ENCODE data around the gene ZKSCAN5. TPM values are rescaled to one million over a fixed set of nuclear protein-coding genes. Genes with fewer than 3 reads are reported as not detected.

Gene ZKSCAN5
- total RNA-seq, 2 donors from 2014 or later, result 14.9 to 18.2 TPM

DNA sequence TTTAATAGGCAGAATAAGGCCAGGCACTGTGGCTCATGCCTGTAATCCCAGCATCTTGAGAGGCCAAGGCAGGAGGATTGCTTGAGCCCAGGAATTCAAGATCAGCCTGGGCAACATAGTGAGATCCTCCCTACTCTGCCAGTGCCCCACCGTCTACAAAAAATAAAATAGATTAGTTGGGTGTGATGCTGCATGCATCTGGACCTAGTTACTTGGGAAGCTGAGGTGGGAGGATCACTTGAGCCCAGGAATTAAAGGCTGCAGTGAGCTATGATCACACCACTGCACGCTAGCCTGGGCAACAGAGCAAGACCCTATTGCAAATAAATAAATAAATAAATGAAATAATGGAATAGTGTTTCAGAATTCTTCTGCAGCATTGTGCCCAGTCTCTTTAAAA lies 31.2 kb downstream of the ZKSCAN5 start:
- peaks cover 34% of the 10 kb centered on the region for H3K36me3 ChIP-seq (ENCODE audit: control insufficient read depth, insufficient read depth, low read length)
- no peak overlapping the region for H3K9ac ChIP-seq (ENCODE audit: extremely low read depth, low read length, poor library complexity, severe bottlenecking)
- Mint-ChIP-seq H3K9me3 (peaks cover 81% of the 10 kb centered on the region), H3K27me3 (ENCODE audit: insufficient read depth) (peaks cover 6% of the 10 kb centered on the region), H3K4me1 (no peaks in the 10 kb centered on the region), H3K4me3 (no peak overlapping the region), H3K27ac (no peak overlapping the region), H3K36me3 (ENCODE audit: low read depth) (peaks cover 38% of the 10 kb centered on the region)
- H3K27ac ChIP-seq (ENCODE audit: low read depth, low read length), result no peak overlapping the region
- DNase-seq, result no peak
- no peak for TF ChIP-seq CTCF (conservative IDR thresholded peaks at IDR 0.05)
- no peak overlapping the region for H3K4me3 ChIP-seq (ENCODE audit: low read length)
- WGBS, 2 experiments (ENCODE audit: insufficient coverage in 1 of 2, insufficient read length in 1 of 2), result 90% methylated on average over 2 of the region's 2 CpGs; no CpG with 5 or more reads in 1 of the 2 experiments
- H3K9me3 ChIP-seq (ENCODE audit: control insufficient read depth, low read length), result peaks cover 39% of the 10 kb centered on the region
- no peaks in the 10 kb centered on the region for H3K4me1 ChIP-seq (ENCODE audit: control insufficient read depth, insufficient read depth, low read length)
- no peaks in the 10 kb centered on the region for H3K27me3 ChIP-seq (ENCODE audit: control insufficient read depth, insufficient read depth, low read length, poor library complexity, severe bottlenecking)

- H3K27me3 ChIP-seq (ENCODE audit: control insufficient read depth, insufficient read depth, low read length, poor library complexity, severe bottlenecking), result no peaks in the 10 kb centered on the region
- no peaks in the 10 kb centered on the region for H3K4me1 ChIP-seq (ENCODE audit: control insufficient read depth, insufficient read depth, low read length)
- no peak overlapping the region for H3K9ac ChIP-seq (ENCODE audit: extremely low read depth, low read length, poor library complexity, severe bottlenecking)
- peaks cover 6% of the 10 kb centered on the region for H3K27me3 Mint-ChIP-seq (ENCODE audit: insufficient read depth)
- no peaks in the 10 kb centered on the region for H3K4me1 Mint-ChIP-seq
- TF ChIP-seq CTCF (conservative IDR thresholded peaks at IDR 0.05), result no peak
- H3K27ac ChIP-seq (ENCODE audit: low read depth, low read length), result no peak overlapping the region
- peaks cover 14% of the 10 kb centered on the region for H3K9me3 ChIP-seq (ENCODE audit: control insufficient read depth, low read length)
- H3K4me3 ChIP-seq (ENCODE audit: low read length), result no peak overlapping the region
- no peak overlapping the region for H3K4me3 Mint-ChIP-seq
- WGBS, 2 experiments (ENCODE audit: insufficient coverage in 1 of 2, insufficient read length in 1 of 2), result 78 to 88% methylated on average over 4 to 7 of the region's 7 CpGs
- no peak for DNase-seq
- no peaks in the 10 kb centered on the region for H3K36me3 ChIP-seq (ENCODE audit: control insufficient read depth, insufficient read depth, low read length)
- peaks cover 23% of the 10 kb centered on the region for H3K36me3 Mint-ChIP-seq (ENCODE audit: low read depth)
- H3K9me3 Mint-ChIP-seq, result peaks cover 78% of the 10 kb centered on the region
- H3K27ac Mint-ChIP-seq, result no peak overlapping the region
Measured at GRCh38 chr7:99539213-99539811, 34.9 kb downstream of the ZKSCAN5 start.

GRCh38 chr7:99540542-99540941 lies 36.1 kb downstream of the ZKSCAN5 start:
- H3K4me1 ChIP-seq (ENCODE audit: control insufficient read depth, insufficient read depth, low read length), result no peaks in the 10 kb centered on the region
- H3K27ac Mint-ChIP-seq, result no peak overlapping the region
- no peak overlapping the region for H3K4me3 ChIP-seq (ENCODE audit: low read length)
- peaks cover 25% of the 10 kb centered on the region for H3K36me3 Mint-ChIP-seq (ENCODE audit: low read depth)
- 93 to 97% methylated on average over 4 to 5 of the region's 5 CpGs for WGBS, 2 experiments (ENCODE audit: insufficient coverage in 1 of 2, insufficient read length in 1 of 2)
- H3K36me3 ChIP-seq (ENCODE audit: control insufficient read depth, insufficient read depth, low read length), result no peaks in the 10 kb centered on the region
- no peak overlapping the region for H3K27ac ChIP-seq (ENCODE audit: low read depth, low read length)
- H3K4me3 Mint-ChIP-seq, result no peak overlapping the region
- H3K27me3 Mint-ChIP-seq (ENCODE audit: insufficient read depth), result peaks cover 6% of the 10 kb centered on the region
- no peak for TF ChIP-seq CTCF (conservative IDR thresholded peaks at IDR 0.05)
- no peak overlapping the region for H3K9ac ChIP-seq (ENCODE audit: extremely low read depth, low read length, poor library complexity, severe bottlenecking)
- peaks cover 14% of the 10 kb centered on the region for H3K9me3 ChIP-seq (ENCODE audit: control insufficient read depth, low read length)
- no peaks in the 10 kb centered on the region for H3K27me3 ChIP-seq (ENCODE audit: control insufficient read depth, insufficient read depth, low read length, poor library complexity, severe bottlenecking)
- H3K4me1 Mint-ChIP-seq, result no peaks in the 10 kb centered on the region
- no peak for DNase-seq
- peaks cover 83% of the 10 kb centered on the region for H3K9me3 Mint-ChIP-seq

Measured in endodermal cell (in vitro differentiated cells).